GM19025 (cell line): ENCODE results near the gene CAPN1.
"Not testable (repeated sequence)": the region's sequence is repeated elsewhere in the genome, so short reads cannot be mapped to it uniquely, and the experiment has no call there.

Experiments
- ATAC-seq: cut with Tn5 transposase; IDR thresholded peaks from one replicate; pipeline ENCODE4 v1.9.1; 2021; ENCODE audit warnings: mild to moderate bottlenecking, low read depth, moderate library complexity; ENCODE audit not compliant: unreplicated experiment

The CAPN1 gene

GRCh38 chr11:65214212-65214845, 32.6 kb downstream of the CAPN1 start:
- no peak for ATAC-seq

- ATAC-seq = no peak
These were observed 33.8 kb downstream of the CAPN1 start for GRCh38 chr11:65215441-65216076.

GRCh38 chr11:65216830-65217229, 35.1 kb downstream of the CAPN1 start:
- ATAC-seq = no peak

GRCh38 chr11:65217441-65218423, 36.0 kb downstream of the CAPN1 start:
- no peak for ATAC-seq

- ATAC-seq = no peak
These were observed 36.7 kb downstream of the CAPN1 start for GRCh38 chr11:65218446-65218845.

GRCh38 chr11:65219930-65220213, 38.1 kb downstream of the CAPN1 start:
- no peak for ATAC-seq

- no peak for ATAC-seq
These were observed 39.3 kb downstream of the CAPN1 start for GRCh38 chr11:65221026-65221425.

- ATAC-seq = no peak
These were observed 41.3 kb downstream of the CAPN1 start for GRCh38 chr11:65223011-65223410.

- ATAC-seq = no peak
These were observed 43.2 kb downstream of the CAPN1 start for GRCh38 chr11:65224930-65225278.

- ATAC-seq = peak; percentile 46
These were observed 43.8 kb downstream of the CAPN1 start for GRCh38 chr11:65225279-65226102.

- no peak for ATAC-seq
These were observed 44.3 kb downstream of the CAPN1 start for GRCh38 chr11:65226103-65226442.

GRCh38 chr11:65227879-65228278, 46.2 kb downstream of the CAPN1 start:
- ATAC-seq = no peak

- no peak for ATAC-seq
These were observed 54.7 kb downstream of the CAPN1 start for GRCh38 chr11:65236194-65237059.

- ATAC-seq = not testable (repeated sequence)
These were observed 56.6 kb downstream of the CAPN1 start for GRCh38 chr11:65238302-65238701.

- ATAC-seq = no peak
These were observed 59.4 kb downstream of the CAPN1 start for GRCh38 chr11:65241134-65241533.

GRCh38 chr11:65241692-65242091, 60.0 kb downstream of the CAPN1 start:
- ATAC-seq = no peak

- no peak for ATAC-seq
These were observed 60.7 kb downstream of the CAPN1 start for GRCh38 chr11:65242389-65242788.

GRCh38 chr11:65243797-65244196, 62.1 kb downstream of the CAPN1 start:
- no peak for ATAC-seq

- not testable (repeated sequence) for ATAC-seq
These were observed 63.3 kb downstream of the CAPN1 start for GRCh38 chr11:65245046-65245445.

- no peak for ATAC-seq
These were observed 64.8 kb downstream of the CAPN1 start for GRCh38 chr11:65246506-65246905.
